ENCODE data around the gene CDKN2B-AS1. TPM values are rescaled to one million over a fixed set of nuclear protein-coding genes. Genes with fewer than 3 reads are reported as not detected.

Gene CDKN2B-AS1
- polyA plus RNA-seq (2011; rRNA removed) = not detected in 2 replicates
- not detected in 2 replicates for polyA plus RNA-seq (2012; cell fraction: cytosol; rRNA removed)
- polyA plus RNA-seq (2012; cell fraction: nucleus; rRNA removed) = not detected in 2 replicates
- not detected in 3 replicates for polyA plus RNA-seq (2017; fragmentation: RNase III; extraction: RNeasy Plus Mini Kit Qiagen cat#74134 plus additional on column Dnase treatment)
- polyA minus RNA-seq (2011; rRNA and poly(A)+ RNA removed) = not detected in 2 replicates

DNA sequence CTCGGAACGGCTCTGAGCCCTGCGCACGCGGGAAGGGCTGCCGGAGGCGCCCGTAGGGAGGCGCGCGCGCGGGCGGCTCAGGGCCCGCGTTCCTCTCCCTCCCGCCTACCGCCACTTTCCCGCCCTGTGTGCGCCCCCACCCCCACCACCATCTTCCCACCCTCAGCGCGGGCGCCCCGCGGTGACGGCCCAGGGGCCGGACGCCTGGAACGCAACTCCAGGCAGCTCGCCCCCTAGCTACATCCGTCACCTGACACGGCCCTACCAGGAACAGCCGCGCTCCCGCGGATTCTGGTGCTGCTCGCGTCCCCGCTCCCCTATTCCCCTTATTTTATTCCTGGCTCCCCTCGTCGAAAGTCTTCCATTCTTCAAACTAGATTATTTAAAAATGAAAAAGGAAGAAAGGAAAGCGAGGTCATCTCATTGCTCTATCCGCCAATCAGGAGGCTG is at the start of gene CDKN2B-AS1:
TSS of gene CDKN2B-AS1 (plus strand) at position 236 of the 450 bp plus-strand sequence.
- no peaks in the 10 kb centered on the region for H3K9me3 ChIP-seq
- WGBS (ENCODE audit: missing lambda C conversion rate) = no CpG with 5 or more reads among the region's 43 CpGs
- ATAC-seq = no peak
- FAIRE-seq = no peak
- no peak for TF ChIP-seq FOSL2 (IDR thresholded peaks at IDR 0.05)
- no peak for TF ChIP-seq FOSL2 (CRISPR knock-in tag; IDR thresholded peaks at IDR 0.05)
- TF ChIP-seq, protein P1, sequence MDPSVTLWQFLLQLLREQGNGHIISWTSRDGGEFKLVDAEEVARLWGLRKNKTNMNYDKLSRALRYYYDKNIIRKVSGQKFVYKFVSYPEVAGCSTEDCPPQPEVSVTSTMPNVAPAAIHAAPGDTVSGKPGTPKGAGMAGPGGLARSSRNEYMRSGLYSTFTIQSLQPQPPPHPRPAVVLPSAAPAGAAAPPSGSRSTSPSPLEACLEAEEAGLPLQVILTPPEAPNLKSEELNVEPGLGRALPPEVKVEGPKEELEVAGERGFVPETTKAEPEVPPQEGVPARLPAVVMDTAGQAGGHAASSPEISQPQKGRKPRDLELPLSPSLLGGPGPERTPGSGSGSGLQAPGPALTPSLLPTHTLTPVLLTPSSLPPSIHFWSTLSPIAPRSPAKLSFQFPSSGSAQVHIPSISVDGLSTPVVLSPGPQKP (IDR thresholded peaks at IDR 0.05; ENCODE audit: low read depth, low read length) = no peak
- TF ChIP-seq MAFK (IDR thresholded peaks at IDR 0.05; ENCODE audit: partially characterized antibody) = no peak
- no peak for TF ChIP-seq KDM5A (IDR thresholded peaks at IDR 0.05)
- TF ChIP-seq NPAS2 (CRISPR knock-in tag; IDR thresholded peaks at IDR 0.05; ENCODE audit: borderline replicate concordance) = no peak
- no peak for TF ChIP-seq JUN (IDR thresholded peaks at IDR 0.05)
- TF ChIP-seq HOXB5 (CRISPR knock-in tag; IDR thresholded peaks at IDR 0.05) = no peak
- no peak for TF ChIP-seq HOXB13 (CRISPR knock-in tag; IDR thresholded peaks at IDR 0.05; ENCODE audit: low read depth)
- TF ChIP-seq KDM1A (IDR thresholded peaks at IDR 0.05; ENCODE audit: low read depth) = no peak
- no peak for TF ChIP-seq EHF (CRISPR knock-in tag; IDR thresholded peaks at IDR 0.05)
- no peak for TF ChIP-seq CBX8 (IDR thresholded peaks at IDR 0.05)
- TF ChIP-seq BHLHE40 (IDR thresholded peaks at IDR 0.05; ENCODE audit: low read depth, low read length) = no peak
- no peak for TF ChIP-seq RARB (CRISPR knock-in tag; IDR thresholded peaks at IDR 0.05)
- TF ChIP-seq SREBF2 (IDR thresholded peaks at IDR 0.05) = no peak
- no peak for TF ChIP-seq JUNB (IDR thresholded peaks at IDR 0.05)
- no peak for TF ChIP-seq SMC3 (IDR thresholded peaks at IDR 0.05)
- TF ChIP-seq RAD21 (conservative IDR thresholded peaks at IDR 0.05 in 1 of 2, IDR thresholded peaks at IDR 0.05 in 1 of 2) = no peak
- no peak for TF ChIP-seq HDAC2 (IDR thresholded peaks at IDR 0.05)
- TF ChIP-seq, protein P2, sequence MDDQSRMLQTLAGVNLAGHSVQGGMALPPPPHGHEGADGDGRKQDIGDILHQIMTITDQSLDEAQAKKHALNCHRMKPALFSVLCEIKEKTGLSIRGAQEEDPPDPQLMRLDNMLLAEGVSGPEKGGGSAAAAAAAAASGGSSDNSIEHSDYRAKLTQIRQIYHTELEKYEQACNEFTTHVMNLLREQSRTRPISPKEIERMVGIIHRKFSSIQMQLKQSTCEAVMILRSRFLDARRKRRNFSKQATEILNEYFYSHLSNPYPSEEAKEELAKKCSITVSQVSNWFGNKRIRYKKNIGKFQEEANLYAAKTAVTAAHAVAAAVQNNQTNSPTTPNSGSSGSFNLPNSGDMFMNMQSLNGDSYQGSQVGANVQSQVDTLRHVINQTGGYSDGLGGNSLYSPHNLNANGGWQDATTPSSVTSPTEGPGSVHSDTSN (IDR thresholded peaks at IDR 0.05) = no peak
- no peak for TF ChIP-seq TP53 (CRISPR knock-in tag; IDR thresholded peaks at IDR 0.05)
- DNase-seq (ENCODE audit: low read depth in 1 of 2, low spot score in 1 of 2) = no peak
- H3K4me2 ChIP-seq = no peak within 1 kb of the TSS
- no peak within 1 kb of the TSS for H3K27ac ChIP-seq
- no peaks in the 10 kb centered on the region for H3K4me1 ChIP-seq
- POLR2A ChIA-PET = no interaction called here
- CTCF ChIA-PET = no interaction called here
- no peak within 1 kb of the TSS for H3K4me3 ChIP-seq

DNA sequence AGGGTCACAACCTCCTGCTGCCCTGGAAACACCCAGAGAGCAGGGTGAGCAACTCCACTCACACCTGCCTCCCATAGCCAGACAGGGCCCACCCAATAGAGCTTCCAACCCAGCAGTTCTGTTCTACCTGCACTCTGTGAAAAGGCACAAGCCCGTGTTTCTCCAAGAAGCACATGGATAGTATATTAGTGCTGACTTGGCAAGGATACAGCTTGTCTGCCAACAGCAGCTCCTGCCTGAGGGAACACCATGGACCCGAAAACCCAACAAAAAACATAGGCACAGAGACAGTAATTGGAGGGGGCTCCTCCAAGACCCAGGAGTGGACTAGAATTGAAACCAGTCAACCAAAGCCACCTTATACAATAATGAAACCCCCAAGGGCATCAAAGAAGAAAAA is 49.0 kb upstream of the CDKN2B-AS1 start:
- CTCF ChIA-PET = no interaction called here
- no peak for TF ChIP-seq CEBPB (IDR thresholded peaks at IDR 0.05)
- TF ChIP-seq, protein P3, sequence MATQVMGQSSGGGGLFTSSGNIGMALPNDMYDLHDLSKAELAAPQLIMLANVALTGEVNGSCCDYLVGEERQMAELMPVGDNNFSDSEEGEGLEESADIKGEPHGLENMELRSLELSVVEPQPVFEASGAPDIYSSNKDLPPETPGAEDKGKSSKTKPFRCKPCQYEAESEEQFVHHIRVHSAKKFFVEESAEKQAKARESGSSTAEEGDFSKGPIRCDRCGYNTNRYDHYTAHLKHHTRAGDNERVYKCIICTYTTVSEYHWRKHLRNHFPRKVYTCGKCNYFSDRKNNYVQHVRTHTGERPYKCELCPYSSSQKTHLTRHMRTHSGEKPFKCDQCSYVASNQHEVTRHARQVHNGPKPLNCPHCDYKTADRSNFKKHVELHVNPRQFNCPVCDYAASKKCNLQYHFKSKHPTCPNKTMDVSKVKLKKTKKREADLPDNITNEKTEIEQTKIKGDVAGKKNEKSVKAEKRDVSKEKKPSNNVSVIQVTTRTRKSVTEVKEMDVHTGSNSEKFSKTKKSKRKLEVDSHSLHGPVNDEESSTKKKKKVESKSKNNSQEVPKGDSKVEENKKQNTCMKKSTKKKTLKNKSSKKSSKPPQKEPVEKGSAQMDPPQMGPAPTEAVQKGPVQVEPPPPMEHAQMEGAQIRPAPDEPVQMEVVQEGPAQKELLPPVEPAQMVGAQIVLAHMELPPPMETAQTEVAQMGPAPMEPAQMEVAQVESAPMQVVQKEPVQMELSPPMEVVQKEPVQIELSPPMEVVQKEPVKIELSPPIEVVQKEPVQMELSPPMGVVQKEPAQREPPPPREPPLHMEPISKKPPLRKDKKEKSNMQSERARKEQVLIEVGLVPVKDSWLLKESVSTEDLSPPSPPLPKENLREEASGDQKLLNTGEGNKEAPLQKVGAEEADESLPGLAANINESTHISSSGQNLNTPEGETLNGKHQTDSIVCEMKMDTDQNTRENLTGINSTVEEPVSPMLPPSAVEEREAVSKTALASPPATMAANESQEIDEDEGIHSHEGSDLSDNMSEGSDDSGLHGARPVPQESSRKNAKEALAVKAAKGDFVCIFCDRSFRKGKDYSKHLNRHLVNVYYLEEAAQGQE (IDR thresholded peaks at IDR 0.05) = no peak
- TF ChIP-seq, protein P4, sequence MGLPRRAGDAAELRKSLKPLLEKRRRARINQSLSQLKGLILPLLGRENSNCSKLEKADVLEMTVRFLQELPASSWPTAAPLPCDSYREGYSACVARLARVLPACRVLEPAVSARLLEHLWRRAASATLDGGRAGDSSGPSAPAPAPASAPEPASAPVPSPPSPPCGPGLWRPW (IDR thresholded peaks at IDR 0.05) = no peak
- TF ChIP-seq NR3C1 (IDR thresholded peaks at IDR 0.05) = no peak
- no peak for TF ChIP-seq PHF8 (IDR thresholded peaks at IDR 0.05; ENCODE audit: borderline replicate concordance, low read depth)
- no peak for TF ChIP-seq ZNF302 (CRISPR knock-in tag; IDR thresholded peaks at IDR 0.05)
- TF ChIP-seq SMC3 (IDR thresholded peaks at IDR 0.05) = no peak
- TF ChIP-seq SREBF2 (IDR thresholded peaks at IDR 0.05) = no peak
- no peak for TF ChIP-seq CBX8 (IDR thresholded peaks at IDR 0.05)
- TF ChIP-seq, protein P5, sequence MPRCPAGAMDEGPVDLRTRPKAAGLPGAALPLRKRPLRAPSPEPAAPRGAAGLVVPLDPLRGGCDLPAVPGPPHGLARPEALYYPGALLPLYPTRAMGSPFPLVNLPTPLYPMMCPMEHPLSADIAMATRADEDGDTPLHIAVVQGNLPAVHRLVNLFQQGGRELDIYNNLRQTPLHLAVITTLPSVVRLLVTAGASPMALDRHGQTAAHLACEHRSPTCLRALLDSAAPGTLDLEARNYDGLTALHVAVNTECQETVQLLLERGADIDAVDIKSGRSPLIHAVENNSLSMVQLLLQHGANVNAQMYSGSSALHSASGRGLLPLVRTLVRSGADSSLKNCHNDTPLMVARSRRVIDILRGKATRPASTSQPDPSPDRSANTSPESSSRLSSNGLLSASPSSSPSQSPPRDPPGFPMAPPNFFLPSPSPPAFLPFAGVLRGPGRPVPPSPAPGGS (IDR thresholded peaks at IDR 0.05) = no peak
- no peak for TF ChIP-seq MAFK (IDR thresholded peaks at IDR 0.05; ENCODE audit: partially characterized antibody)
- TF ChIP-seq ESRRA (IDR thresholded peaks at IDR 0.05; ENCODE audit: borderline replicate concordance, low read length) = no peak
- TF ChIP-seq RFX5 (IDR thresholded peaks at IDR 0.05) = no peak
- no peak for TF ChIP-seq EHMT2 (IDR thresholded peaks at IDR 0.05; ENCODE audit: low read depth)
- TF ChIP-seq FOXS1 (CRISPR knock-in tag; IDR thresholded peaks at IDR 0.05) = no peak
- no peak for TF ChIP-seq KDM1A (IDR thresholded peaks at IDR 0.05; ENCODE audit: low read depth)

More for the DNA sequence above, 49.0 kb upstream of the CDKN2B-AS1 start:
- Histone ChIP-seq H3K9me3 (no peaks in the 10 kb centered on the region), H3K4me1 (no peaks in the 10 kb centered on the region), H3K27ac (no peak overlapping the region), H3K4me2 (no peak overlapping the region), H3K4me3 (no peak overlapping the region)
- ATAC-seq (no peak), DNase-seq (ENCODE audit: low read depth in 1 of 2, low spot score in 1 of 2) (no peak), FAIRE-seq (no peak)
- POLR2A ChIA-PET = no interaction called here
- WGBS (ENCODE audit: missing lambda C conversion rate) = no CpG with 5 or more reads among the region's 2 CpGs
